CD14-positive monocyte (primary cell): ENCODE measurements around the gene SAMD13. TPM values are rescaled to one million over a fixed set of nuclear protein-coding genes. Genes with fewer than 3 reads are reported as not detected.

ENCODE experiments used
- DNase-seq, 3 donors: peaks; one replicate each; pipeline ENCODE4 v3.0.0-alpha.2; 2011 to 2022
- H2AFZ ChIP-seq: 2 replicates; pipeline ENCODE4 v1.6.0; 2012; ENCODE audit warnings: mild to moderate bottlenecking, low read depth, low read length, inconsistent platforms; ENCODE audit not compliant: insufficient read depth, poor library complexity, severe bottlenecking
- H3K27ac ChIP-seq, 2 donors: 1 replicate in 1 of 2; 2 replicates in 1 of 2; pipeline ENCODE4 v1.5.1; 2012 to 2013; ENCODE audit warnings: low read length in 2 of 2, control low read depth in 1 of 2, inconsistent platforms in 1 of 2, low read depth in 1 of 2, mild to moderate bottlenecking in 1 of 2
- H3K27me3 ChIP-seq, 2 donors: one replicate each; pipeline versions ENCODE4 v1.6.0 to v1.6.1; 2011 to 2013; ENCODE audit warnings: low read length in 2 of 2; ENCODE audit not compliant: control insufficient read depth in 2 of 2, insufficient read depth in 2 of 2
- H3K36me3 ChIP-seq, 2 donors: replicated peaks in 1 of 2; 1 replicate in 1 of 2; 2 replicates in 1 of 2; pipeline versions ENCODE4 v1.5.1 to v1.6.1; 2012 to 2013; ENCODE audit warnings: low read length in 2 of 2, control low read depth in 1 of 2, inconsistent platforms in 1 of 2, mild to moderate bottlenecking in 1 of 2; ENCODE audit not compliant: insufficient read depth in 2 of 2, control insufficient read depth in 1 of 2
- H3K4me1 ChIP-seq, 2 donors: 1 replicate in 1 of 2; 2 replicates in 1 of 2; pipeline versions ENCODE4 v1.5.1 to v1.6.1; 2012 to 2013; ENCODE audit warnings: low read length in 2 of 2, control low read depth in 1 of 2, inconsistent platforms in 1 of 2, mild to moderate bottlenecking in 1 of 2, moderate library complexity in 1 of 2; ENCODE audit not compliant: insufficient read depth in 2 of 2, control insufficient read depth in 1 of 2
- H3K4me2 ChIP-seq: replicated peaks from 2 replicates; pipeline ENCODE3; 2012; ENCODE audit warnings: low read length, moderate library complexity, mild to moderate bottlenecking; ENCODE audit not compliant: poor library complexity, severe bottlenecking; ENCODE audit errors: extremely low read depth
- H3K4me3 ChIP-seq, 3 experiments: fragments of 200-600 bp in 1 of 3; sonication (generic) in 1 of 3; replicated peaks in 1 of 3; 1 replicate in 2 of 3; 2 replicates in 1 of 3; pipeline ENCODE4 v1.5.1; 2011 to 2013; ENCODE audit warnings: low read length in 3 of 3, mild to moderate bottlenecking in 3 of 3, control low read depth in 2 of 3, low read depth in 2 of 3, inconsistent platforms in 1 of 3, moderate library complexity in 1 of 3
- H3K79me2 ChIP-seq: 2 replicates; pipeline ENCODE4 v1.6.0; 2012; ENCODE audit warnings: mild to moderate bottlenecking, control low read depth, inconsistent platforms, low read length, moderate library complexity; ENCODE audit not compliant: insufficient read depth
- H3K9ac ChIP-seq: 2 replicates; pipeline ENCODE4 v1.6.0; 2017; ENCODE audit warnings: low read length, mild to moderate bottlenecking; ENCODE audit not compliant: insufficient read depth, poor library complexity, severe bottlenecking
- H3K9me3 ChIP-seq, 2 donors: replicated peaks in 1 of 2; 1 replicate in 1 of 2; 2 replicates in 1 of 2; pipeline versions ENCODE4 v1.5.1 to v1.6.1; 2012 to 2013; ENCODE audit warnings: low read length in 2 of 2, control low read depth in 1 of 2; ENCODE audit not compliant: control insufficient read depth in 1 of 2, insufficient read depth in 1 of 2
- H4K20me1 ChIP-seq: 2 replicates; pipeline ENCODE4 v1.6.0; 2012; ENCODE audit warnings: mild to moderate bottlenecking, low read length, control low read depth, moderate library complexity; ENCODE audit not compliant: insufficient read depth
- H3K27ac Mint-ChIP-seq, 7 donors: one replicate each; pipeline ENCODE4 v1.8.0; 2020; ENCODE audit warnings: mild to moderate bottlenecking in 7 of 7, mixed read lengths in 7 of 7, moderate library complexity in 6 of 7, inconsistent platforms in 2 of 7
- H3K27me3 Mint-ChIP-seq, 3 donors: one replicate each; pipeline ENCODE4 v1.8.0; 2021 to 2022; ENCODE audit warnings: low read depth in 3 of 3, mild to moderate bottlenecking in 3 of 3, mixed read lengths in 3 of 3, moderate library complexity in 3 of 3, inconsistent platforms in 1 of 3
- H3K36me3 Mint-ChIP-seq, 2 donors: one replicate each; pipeline ENCODE4 v1.8.0; 2020; ENCODE audit warnings: mixed read lengths in 2 of 2, inconsistent platforms in 1 of 2, mild to moderate bottlenecking in 1 of 2
- H3K4me1 Mint-ChIP-seq: one replicate; pipeline ENCODE4 v1.8.0; 2020; ENCODE audit warnings: mild to moderate bottlenecking, mixed read lengths
- H3K4me3 Mint-ChIP-seq, 2 donors: one replicate each; pipeline ENCODE4 v1.8.0; 2020; ENCODE audit warnings: mild to moderate bottlenecking in 2 of 2, mixed read lengths in 2 of 2, moderate library complexity in 1 of 2
- H3K9me3 Mint-ChIP-seq, 7 donors: one replicate each; pipeline ENCODE4 v1.8.0; 2020 to 2022; ENCODE audit warnings: mixed read lengths in 7 of 7, mild to moderate bottlenecking in 6 of 7, moderate library complexity in 6 of 7, inconsistent platforms in 2 of 7
- WGBS: methylation state at CpG from one replicate; pipeline ENCODE4 v1.1.5; 2013; ENCODE audit warnings: missing lambda C conversion rate; ENCODE audit not compliant: insufficient coverage; 5-methylcytosine and 5-hydroxymethylcytosine counted together
- intact Hi-C, 2 donors: fragments of 100-400 bp; cut with micrococcal nuclease; formaldehyde crosslinking; loops; one replicate each; pipeline versions ENCODE4 v1.15.0 to v1.15.1; 2023
- polyA plus RNA-seq, 3 donors: library from polyadenylated mRNA; depleted of rRNA in 1 of 3; unstranded in 2 of 3; stranded (reverse) in 1 of 3; fragments of 300-500 nt in 2 of 3; fragments of >200 nt in 1 of 3; fragmentation: Illumina TruSeq in 2 of 3; gene quantifications; 1 replicate in 2 of 3; 2 replicates in 1 of 3; pipeline ENCODE4 v1.2.3, GENCODE V29; 2012 to 2021
- TF ChIP-seq, protein P1 (sequence below): fragments of 200-600 bp; IDR thresholded peaks from one replicate; pipeline ENCODE4 v1.8.0; 2022; ENCODE audit warnings: antibody characterized with exemption, mild to moderate bottlenecking

Gene SAMD13
- polyA plus RNA-seq, 3 donors = 0.33 to 0.56 (median 0.39) TPM

- TF ChIP-seq, protein P1, sequence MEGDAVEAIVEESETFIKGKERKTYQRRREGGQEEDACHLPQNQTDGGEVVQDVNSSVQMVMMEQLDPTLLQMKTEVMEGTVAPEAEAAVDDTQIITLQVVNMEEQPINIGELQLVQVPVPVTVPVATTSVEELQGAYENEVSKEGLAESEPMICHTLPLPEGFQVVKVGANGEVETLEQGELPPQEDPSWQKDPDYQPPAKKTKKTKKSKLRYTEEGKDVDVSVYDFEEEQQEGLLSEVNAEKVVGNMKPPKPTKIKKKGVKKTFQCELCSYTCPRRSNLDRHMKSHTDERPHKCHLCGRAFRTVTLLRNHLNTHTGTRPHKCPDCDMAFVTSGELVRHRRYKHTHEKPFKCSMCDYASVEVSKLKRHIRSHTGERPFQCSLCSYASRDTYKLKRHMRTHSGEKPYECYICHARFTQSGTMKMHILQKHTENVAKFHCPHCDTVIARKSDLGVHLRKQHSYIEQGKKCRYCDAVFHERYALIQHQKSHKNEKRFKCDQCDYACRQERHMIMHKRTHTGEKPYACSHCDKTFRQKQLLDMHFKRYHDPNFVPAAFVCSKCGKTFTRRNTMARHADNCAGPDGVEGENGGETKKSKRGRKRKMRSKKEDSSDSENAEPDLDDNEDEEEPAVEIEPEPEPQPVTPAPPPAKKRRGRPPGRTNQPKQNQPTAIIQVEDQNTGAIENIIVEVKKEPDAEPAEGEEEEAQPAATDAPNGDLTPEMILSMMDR = no peak
- H3K9me3 Mint-ChIP-seq = peaks cover 0 to 4% (median 0%) of the 10 kb centered on the region in 7 donors
- H3K36me3 Mint-ChIP-seq = no peaks in the 10 kb centered on the region
- Histone ChIP-seq H3K27ac (peak overlapping the region in 1 of 2 donors; percentile 73), H3K9ac (peak overlapping the region; percentile 62), H3K4me1 (peaks cover 18 to 36% of the 10 kb centered on the region in 2 donors), H3K79me2 (no peaks in the 10 kb centered on the region), H3K36me3 (no peaks in the 10 kb centered on the region), H3K4me2 (peak overlapping the region; percentile 87), H2AFZ (peak overlapping the region; percentile 87), H3K4me3 (peak overlapping the region; percentile 34 to 87 (median 78)), H3K9me3 (no peaks in the 10 kb centered on the region), H3K27me3 (no peaks in the 10 kb centered on the region), H4K20me1 (no peaks in the 10 kb centered on the region)
- no peaks in the 10 kb centered on the region for H3K27me3 Mint-ChIP-seq
- intact Hi-C loops = no loop called here
- no CpG with 5 or more reads among the region's 3 CpGs for WGBS
- peaks cover 39% of the 10 kb centered on the region for H3K4me1 Mint-ChIP-seq
- peak overlapping the region in 6 of 7 donors; percentile 23 to 67 (median 43) for H3K27ac Mint-ChIP-seq
- peak overlapping the region; percentile 77 to 93 for H3K4me3 Mint-ChIP-seq
- DNase-seq = no peak
Measured at GRCh38 chr1:84303314-84303830, 1.9 kb downstream of the SAMD13 start.

- Histone ChIP-seq H4K20me1 (no peaks in the 10 kb centered on the region), H3K9ac (no peak overlapping the region), H3K9me3 (no peaks in the 10 kb centered on the region), H3K4me2 (no peak overlapping the region), H3K27me3 (no peaks in the 10 kb centered on the region), H3K4me3 (no peak overlapping the region), H2AFZ (no peak overlapping the region), H3K36me3 (no peaks in the 10 kb centered on the region), H3K4me1 (peaks cover 0 to 9% of the 10 kb centered on the region in 2 donors), H3K27ac (no peak overlapping the region), H3K79me2 (no peaks in the 10 kb centered on the region)
- H3K27me3 Mint-ChIP-seq = no peaks in the 10 kb centered on the region
- intact Hi-C loops = no loop called here
- H3K4me3 Mint-ChIP-seq = no peak overlapping the region
- H3K27ac Mint-ChIP-seq = no peak overlapping the region
- DNase-seq = no peak
- no peaks in the 10 kb centered on the region for H3K36me3 Mint-ChIP-seq
- H3K4me1 Mint-ChIP-seq = peaks cover 11% of the 10 kb centered on the region
- peaks cover 0 to 4% (median 0%) of the 10 kb centered on the region in 7 donors for H3K9me3 Mint-ChIP-seq
- no CpG with 5 or more reads among the region's 2 CpGs for WGBS
- TF ChIP-seq, protein P1 = no peak
Measured at GRCh38 chr1:84307398-84307797, 5.9 kb downstream of the SAMD13 start.
